ENCODE measurements around the gene MXRA5. TPM values are rescaled to one million over a fixed set of nuclear protein-coding genes. Genes with fewer than 3 reads are reported as not detected.
"Not testable (repeated sequence)": the region's sequence is repeated elsewhere in the genome, so short reads cannot be mapped to it uniquely, and the experiment has no call there.

MXRA5 gene
- total RNA-seq, 1 experiment from 2014 or later, result not detected

GRCh38 chrX:3378156-3378555 lies 31.7 kb upstream of the MXRA5 start:
- Histone ChIP-seq H3K9ac (ENCODE audit: low read length) (no peak overlapping the region), H3K9me2 (replicated peaks; ENCODE audit: insufficient read depth, low read length) (no peaks in the 10 kb centered on the region), H4K20me1 (ENCODE audit: insufficient read depth, low read depth, low read length) (no peaks in the 10 kb centered on the region), H3K36me3 (ENCODE audit: insufficient read depth, low read length) (no peaks in the 10 kb centered on the region), H2AFZ (ENCODE audit: low read length) (no peak overlapping the region), H3K4me2 (ENCODE audit: low read depth, low read length, poor library complexity, severe bottlenecking) (no peak overlapping the region), H3K4me3 (ENCODE audit: low read length) (no peak overlapping the region), H3K79me2 (ENCODE audit: low read length) (no peaks in the 10 kb centered on the region), H3K4me1 (ENCODE audit: low read length) (no peaks in the 10 kb centered on the region), H3K27me3 (ENCODE audit: low read length) (no peaks in the 10 kb centered on the region), H3K9me3 (ENCODE audit: low read length) (no peaks in the 10 kb centered on the region), H3K27ac (ENCODE audit: low read length) (no peak overlapping the region)
- no peak for DNase-seq

GRCh38 chrX:3377560-3377959 lies 31.1 kb upstream of the MXRA5 start:
- no peaks in the 10 kb centered on the region for H3K36me3 ChIP-seq (ENCODE audit: insufficient read depth, low read length)
- no peak overlapping the region for H3K4me3 ChIP-seq (ENCODE audit: low read length)
- no peak overlapping the region for H3K27ac ChIP-seq (ENCODE audit: low read length)

GRCh38 chrX:3375878-3376508 lies 29.5 kb upstream of the MXRA5 start:
- not testable (repeated sequence) for H3K4me1 ChIP-seq (ENCODE audit: low read length); H3K9me2 ChIP-seq (replicated peaks; ENCODE audit: insufficient read depth, low read length); H3K27ac ChIP-seq (ENCODE audit: low read length); H3K36me3 ChIP-seq (ENCODE audit: insufficient read depth, low read length); H3K27me3 ChIP-seq (ENCODE audit: low read length); H4K20me1 ChIP-seq (ENCODE audit: insufficient read depth, low read depth, low read length); H3K4me2 ChIP-seq (ENCODE audit: low read depth, low read length, poor library complexity, severe bottlenecking); H3K4me3 ChIP-seq (ENCODE audit: low read length); H2AFZ ChIP-seq (ENCODE audit: low read length); H3K9ac ChIP-seq (ENCODE audit: low read length); H3K9me3 ChIP-seq (ENCODE audit: low read length); DNase-seq; H3K79me2 ChIP-seq (ENCODE audit: low read length)

More at GRCh38 chrX:3377560-3377959, 31.1 kb upstream of the MXRA5 start:
- no peaks in the 10 kb centered on the region; the same call in 1 of the 2 replicates for H3K9me2 ChIP-seq (replicated peaks; ENCODE audit: insufficient read depth, low read length)
- no peaks in the 10 kb centered on the region for H3K27me3 ChIP-seq (ENCODE audit: low read length)
- no peak for DNase-seq
- H3K79me2 ChIP-seq (ENCODE audit: low read length), result no peaks in the 10 kb centered on the region
- no peak overlapping the region for H3K9ac ChIP-seq (ENCODE audit: low read length)
- H4K20me1 ChIP-seq (ENCODE audit: insufficient read depth, low read depth, low read length), result no peaks in the 10 kb centered on the region
- H3K9me3 ChIP-seq (ENCODE audit: low read length), result no peaks in the 10 kb centered on the region; the same call in 1 of the 2 replicates
- no peak overlapping the region for H3K4me2 ChIP-seq (ENCODE audit: low read depth, low read length, poor library complexity, severe bottlenecking)
- no peak overlapping the region for H2AFZ ChIP-seq (ENCODE audit: low read length)
- no peaks in the 10 kb centered on the region for H3K4me1 ChIP-seq (ENCODE audit: low read length)

GRCh38 chrX:3374108-3374800 lies 27.8 kb upstream of the MXRA5 start:
- H3K4me3 ChIP-seq (ENCODE audit: low read length), result no peak overlapping the region
- H3K9ac ChIP-seq (ENCODE audit: low read length), result no peak overlapping the region
- H4K20me1 ChIP-seq (ENCODE audit: insufficient read depth, low read depth, low read length), result no peaks in the 10 kb centered on the region
- no peaks in the 10 kb centered on the region for H3K36me3 ChIP-seq (ENCODE audit: insufficient read depth, low read length)
- H3K27ac ChIP-seq (ENCODE audit: low read length), result no peak overlapping the region
- no peaks in the 10 kb centered on the region for H3K27me3 ChIP-seq (ENCODE audit: low read length)
- no peak overlapping the region for H3K4me2 ChIP-seq (ENCODE audit: low read depth, low read length, poor library complexity, severe bottlenecking)
- DNase-seq, result no peak
- no peaks in the 10 kb centered on the region; the same call in 1 of the 2 replicates for H3K9me2 ChIP-seq (replicated peaks; ENCODE audit: insufficient read depth, low read length)
- no peak overlapping the region for H2AFZ ChIP-seq (ENCODE audit: low read length)
- no peaks in the 10 kb centered on the region; the same call in 1 of the 2 replicates for H3K9me3 ChIP-seq (ENCODE audit: low read length)
- H3K4me1 ChIP-seq (ENCODE audit: low read length), result no peaks in the 10 kb centered on the region
- no peaks in the 10 kb centered on the region for H3K79me2 ChIP-seq (ENCODE audit: low read length)

GRCh38 chrX:3371163-3371562 lies 24.7 kb upstream of the MXRA5 start:
- Histone ChIP-seq H3K27ac (ENCODE audit: low read length) (no peak overlapping the region), H3K27me3 (ENCODE audit: low read length) (no peaks in the 10 kb centered on the region), H3K4me2 (ENCODE audit: low read depth, low read length, poor library complexity, severe bottlenecking) (no peak overlapping the region), H3K36me3 (ENCODE audit: insufficient read depth, low read length) (no peaks in the 10 kb centered on the region), H3K9ac (ENCODE audit: low read length) (no peak overlapping the region), H4K20me1 (ENCODE audit: insufficient read depth, low read depth, low read length) (no peaks in the 10 kb centered on the region), H3K9me2 (replicated peaks; ENCODE audit: insufficient read depth, low read length) (no peaks in the 10 kb centered on the region; the same call in 1 of the 2 replicates), H2AFZ (ENCODE audit: low read length) (no peak overlapping the region), H3K9me3 (ENCODE audit: low read length) (no peaks in the 10 kb centered on the region; the same call in 1 of the 2 replicates), H3K4me1 (ENCODE audit: low read length) (no peaks in the 10 kb centered on the region), H3K4me3 (ENCODE audit: low read length) (no peak overlapping the region), H3K79me2 (ENCODE audit: low read length) (no peaks in the 10 kb centered on the region)
- no peak for DNase-seq

- no peaks in the 10 kb centered on the region; the same call in 1 of the 2 replicates for H3K9me3 ChIP-seq (ENCODE audit: low read length)
- no peaks in the 10 kb centered on the region for H3K4me1 ChIP-seq (ENCODE audit: low read length)
- H3K27me3 ChIP-seq (ENCODE audit: low read length), result no peaks in the 10 kb centered on the region
- no peaks in the 10 kb centered on the region for H4K20me1 ChIP-seq (ENCODE audit: insufficient read depth, low read depth, low read length)
- H3K9ac ChIP-seq (ENCODE audit: low read length), result no peak overlapping the region
- H2AFZ ChIP-seq (ENCODE audit: low read length), result no peak overlapping the region
- no peak overlapping the region for H3K4me2 ChIP-seq (ENCODE audit: low read depth, low read length, poor library complexity, severe bottlenecking)
- H3K4me3 ChIP-seq (ENCODE audit: low read length), result no peak overlapping the region
- H3K9me2 ChIP-seq (replicated peaks; ENCODE audit: insufficient read depth, low read length), result no peaks in the 10 kb centered on the region; the same call in 1 of the 2 replicates
- H3K27ac ChIP-seq (ENCODE audit: low read length), result no peak overlapping the region
- no peaks in the 10 kb centered on the region for H3K79me2 ChIP-seq (ENCODE audit: low read length)
- DNase-seq, result no peak
- no peaks in the 10 kb centered on the region for H3K36me3 ChIP-seq (ENCODE audit: insufficient read depth, low read length)
Observed at GRCh38 chrX:3370656-3371055, 24.2 kb upstream of the MXRA5 start.

GRCh38 chrX:3362956-3363355 lies 16.5 kb upstream of the MXRA5 start:
- H3K27me3 ChIP-seq (ENCODE audit: low read length), result no peaks in the 10 kb centered on the region
- no peak for DNase-seq
- H3K79me2 ChIP-seq (ENCODE audit: low read length), result no peaks in the 10 kb centered on the region
- no peaks in the 10 kb centered on the region for H3K9me2 ChIP-seq (replicated peaks; ENCODE audit: insufficient read depth, low read length)
- H3K9ac ChIP-seq (ENCODE audit: low read length), result no peak overlapping the region
- H3K4me3 ChIP-seq (ENCODE audit: low read length), result no peak overlapping the region
- H3K4me1 ChIP-seq (ENCODE audit: low read length), result no peaks in the 10 kb centered on the region
- H3K27ac ChIP-seq (ENCODE audit: low read length), result no peak overlapping the region
- no peaks in the 10 kb centered on the region for H3K9me3 ChIP-seq (ENCODE audit: low read length)
- no peaks in the 10 kb centered on the region for H3K36me3 ChIP-seq (ENCODE audit: insufficient read depth, low read length)
- no peak overlapping the region for H2AFZ ChIP-seq (ENCODE audit: low read length)
- no peak overlapping the region for H3K4me2 ChIP-seq (ENCODE audit: low read depth, low read length, poor library complexity, severe bottlenecking)
- H4K20me1 ChIP-seq (ENCODE audit: insufficient read depth, low read depth, low read length), result no peaks in the 10 kb centered on the region

GRCh38 chrX:3360881-3361280 lies 14.4 kb upstream of the MXRA5 start:
- H3K27ac ChIP-seq (ENCODE audit: low read length), result no peak overlapping the region
- H3K9me3 ChIP-seq (ENCODE audit: low read length), result no peaks in the 10 kb centered on the region
- H3K9ac ChIP-seq (ENCODE audit: low read length), result no peak overlapping the region
- H3K4me3 ChIP-seq (ENCODE audit: low read length), result no peak overlapping the region
- no peak overlapping the region for H3K4me2 ChIP-seq (ENCODE audit: low read depth, low read length, poor library complexity, severe bottlenecking)
- no peaks in the 10 kb centered on the region for H3K36me3 ChIP-seq (ENCODE audit: insufficient read depth, low read length)
- H3K4me1 ChIP-seq (ENCODE audit: low read length), result no peaks in the 10 kb centered on the region
- H4K20me1 ChIP-seq (ENCODE audit: insufficient read depth, low read depth, low read length), result no peaks in the 10 kb centered on the region
- H3K27me3 ChIP-seq (ENCODE audit: low read length), result no peaks in the 10 kb centered on the region
- no peaks in the 10 kb centered on the region for H3K79me2 ChIP-seq (ENCODE audit: low read length)
- no peaks in the 10 kb centered on the region for H3K9me2 ChIP-seq (replicated peaks; ENCODE audit: insufficient read depth, low read length)
- no peak for DNase-seq
- no peak overlapping the region for H2AFZ ChIP-seq (ENCODE audit: low read length)
